GM12878 (cell line): ENCODE measurements around the gene SSH2. TPM values are rescaled to one million over a fixed set of nuclear protein-coding genes. Genes with fewer than 3 reads are reported as not detected.

Source experiments
- ATAC-seq: fragments of 200-7000 bp; cut with Tn5 transposase; 3 replicates; pipeline ENCODE4 v1.9.1; 2020; ENCODE audit warnings: mild to moderate bottlenecking, moderate library complexity
- BruUV-seq: library from RNA; stranded (reverse); fragments of 400-500 nt; replicated peaks from 2 replicates; lab custom pipeline; 2021; lab: Mats Ljungman, UMichigan
- CTCF ChIA-PET: fragments of 300-600 bp; sonication (Branson Sonifier 250); formaldehyde crosslinking; extraction: SDS; loops from one replicate; lab custom pipeline; 2021; ENCODE audit warnings: inconsistent platforms; lab: Yijun Ruan, JAX
- POLR2A ChIA-PET: fragments of 350-600 bp; formaldehyde crosslinking; extraction: SDS; loops from one replicate; lab custom pipeline; 2021; ENCODE audit warnings: inconsistent platforms; lab: Charles Lee
- RAD21 ChIA-PET: fragments of 300-600 bp; sonication (Branson Sonifier 250); formaldehyde crosslinking; loops from one replicate; lab custom pipeline; 2023; ENCODE audit warnings: antibody characterized with exemption; ENCODE audit not compliant: unreplicated experiment; lab: Charles Lee
- SMC1A ChIA-PET: fragments of 300-600 bp; sonication (Branson Sonifier 250); formaldehyde crosslinking; loops from one replicate; lab custom pipeline; 2023; ENCODE audit not compliant: unreplicated experiment, uncharacterized antibody; lab: Charles Lee
- DNase-seq: peaks from one replicate; pipeline ENCODE4 v3.0.0-alpha.2; 2011; ENCODE audit warnings: low read depth, low spot score
- FAIRE-seq: peaks from 3 replicates; lab custom pipeline; 2011; peaks lifted over from hg19 to GRCh38; lab: Jason Lieb, UNC
- H2AFZ ChIP-seq: 2 replicates; pipeline ENCODE4 v1.6.0; 2011; ENCODE audit warnings: low read depth, low read length, control low read depth; ENCODE audit not compliant: control insufficient read depth
- H3K27ac ChIP-seq: 2 replicates; pipeline ENCODE4 v1.5.1; 2011; ENCODE audit warnings: control low read depth; ENCODE audit not compliant: control insufficient read depth, insufficient read depth
- H3K27me3 ChIP-seq, 2 experiments: replicated peaks in 1 of 2; 2 replicates each; pipeline versions ENCODE4 v1.6.0 to v1.6.1; 2011; ENCODE audit warnings: low read length in 1 of 2; ENCODE audit not compliant: control insufficient read depth in 2 of 2, insufficient read depth in 2 of 2
- H3K36me3 ChIP-seq, 2 experiments: 2 replicates each; pipeline ENCODE4 v1.5.1; 2011; ENCODE audit warnings: low read length in 1 of 2; ENCODE audit not compliant: control insufficient read depth in 2 of 2, insufficient read depth in 2 of 2
- H3K4me1 ChIP-seq: 2 replicates; pipeline ENCODE4 v1.6.1; 2011; ENCODE audit warnings: mild to moderate bottlenecking, low read length, moderate library complexity, mixed read lengths; ENCODE audit not compliant: control insufficient read depth, insufficient read depth
- H3K4me2 ChIP-seq: 2 replicates; pipeline ENCODE4 v1.6.0; 2011; ENCODE audit warnings: control low read depth; ENCODE audit not compliant: control insufficient read depth, insufficient read depth
- H3K4me3 ChIP-seq: fragments of 200-600 bp; sonication (generic); 2 replicates; pipeline ENCODE4 v1.5.1; 2016
- H3K79me2 ChIP-seq: 2 replicates; pipeline ENCODE4 v1.6.0; 2011; ENCODE audit warnings: low read length; ENCODE audit not compliant: control insufficient read depth, insufficient read depth
- H3K9ac ChIP-seq: 2 replicates; pipeline ENCODE4 v1.8.0; 2011; ENCODE audit warnings: low read length, control low read depth, mixed read lengths; ENCODE audit not compliant: control insufficient read depth, insufficient read depth
- H3K9me3 ChIP-seq: replicated peaks from 3 replicates; pipeline ENCODE4 v1.5.1; 2011; ENCODE audit warnings: mild to moderate bottlenecking, low read length; ENCODE audit not compliant: control insufficient read depth, insufficient read depth
- H4K20me1 ChIP-seq: 2 replicates; pipeline ENCODE4 v1.6.0; 2011; ENCODE audit not compliant: control insufficient read depth, insufficient read depth
- BACH1 ChIP-seq: fragments of 450-650 bp; IDR thresholded peaks from 2 replicates; pipeline ENCODE4 v1.6.1; 2017; ENCODE audit warnings: mild to moderate bottlenecking, borderline replicate concordance
- CHD2 ChIP-seq: IDR thresholded peaks from 2 replicates; pipeline ENCODE4 v1.6.1; 2011; ENCODE audit warnings: low read depth, low read length, improper control_type of control experiment, borderline replicate concordance
- FOXM1 ChIP-seq: IDR thresholded peaks from 2 replicates; pipeline ENCODE4 v1.6.1; 2012; ENCODE audit warnings: low read depth, mild to moderate bottlenecking, inconsistent platforms, low read length, moderate library complexity
- KLF5 ChIP-seq: fragments of 450-650 bp; IDR thresholded peaks from 2 replicates; pipeline ENCODE4 v1.6.1; 2014; ENCODE audit warnings: mild to moderate bottlenecking; ENCODE audit not compliant: partially characterized antibody
- MAX ChIP-seq: IDR thresholded peaks from 2 replicates; pipeline ENCODE4 v1.6.1; 2012; ENCODE audit warnings: low read depth, low read length, improper control_type of control experiment
- MTA2 ChIP-seq: fragments of 450-650 bp; IDR thresholded peaks from 2 replicates; pipeline ENCODE4 v1.6.1; 2016; ENCODE audit warnings: low read depth, mild to moderate bottlenecking, moderate library complexity
- REST ChIP-seq: IDR thresholded peaks from 2 replicates; pipeline ENCODE4 v1.6.1; 2012; ENCODE audit warnings: mild to moderate bottlenecking, low read depth, low read length
- RFX5 ChIP-seq: IDR thresholded peaks from 2 replicates; pipeline ENCODE4 v1.6.1; 2011; ENCODE audit warnings: low read depth, low read length, improper control_type of control experiment
- SUPT20H ChIP-seq: IDR thresholded peaks from 2 replicates; pipeline ENCODE4 v1.6.1; 2011; ENCODE audit warnings: low read depth, mild to moderate bottlenecking, low read length, moderate library complexity, borderline replicate concordance; ENCODE audit not compliant: control insufficient read depth
- ZNF217 ChIP-seq: fragments of 450-650 bp; IDR thresholded peaks from 2 replicates; pipeline ENCODE4 v1.6.1; 2017; ENCODE audit warnings: antibody characterized with exemption, mild to moderate bottlenecking
- ZNF384 ChIP-seq: IDR thresholded peaks from 2 replicates; pipeline ENCODE4 v1.6.1; 2012; ENCODE audit warnings: low read depth, mild to moderate bottlenecking, low read length, improper control_type of control experiment, borderline replicate concordance
- ZZZ3 ChIP-seq: IDR thresholded peaks from 2 replicates; pipeline ENCODE4 v1.6.1; 2011; ENCODE audit warnings: low read depth; ENCODE audit not compliant: control insufficient read depth, insufficient read length
- WGBS: methylation state at CpG from one replicate; pipeline ENCODE4 v1.1.6; 2016; ENCODE audit warnings: low lambda C conversion rate; ENCODE audit not compliant: insufficient replicate concordance, insufficient coverage; ENCODE audit errors: missing lambda C conversion rate; 5-methylcytosine and 5-hydroxymethylcytosine counted together
- in situ Hi-C: fragments of 300-500 bp; cut with MboI; formaldehyde crosslinking; loops from 9 replicates; pipeline ENCODE4 v1.14.3; 2018; ENCODE audit warnings: mixed read lengths
- intact Hi-C: fragments of 100-400 bp; cut with micrococcal nuclease; formaldehyde crosslinking; loops from one replicate; pipeline ENCODE4 v1.14.2; 2022; ENCODE audit not compliant: unreplicated experiment
- polyA plus RNA-seq, 11 experiments: library from polyadenylated mRNA; depleted of rRNA in 4 of 11; unstranded in 6 of 11; stranded (reverse) in 5 of 11; fragments of >200 nt; fragmentation: Nextera tagmentation in 4 of 11; fragmentation: Illumina TruSeq in 1 of 11; extraction: Ambion mirVana in 4 of 11; extraction: Trizol in 1 of 11; gene quantifications; 1 replicate in 1 of 11; 2 replicates in 10 of 11; pipeline versions ENCODE4 v1.2.1 to v1.2.3, GENCODE V29; 2011 to 2016; ENCODE audit warnings: inconsistent platforms in 2 of 11, missing spikeins in 2 of 11, low read depth in 1 of 11
- total RNA-seq, 4 experiments: library from RNA; depleted of rRNA in 3 of 4; stranded (reverse); fragments of >200 nt in 3 of 4; fragmentation: Illumina TruSeq in 1 of 4; extraction: Trizol in 1 of 4; gene quantifications; 2 replicates each; pipeline versions ENCODE4 v1.2.1 to v1.2.3, GENCODE V29; 2013 to 2021
- TF ChIP-seq, protein P1 (sequence below): IDR thresholded peaks from 2 replicates; pipeline ENCODE4 v1.6.1; 2012; ENCODE audit warnings: low read depth, low read length, improper control_type of control experiment
- TF ChIP-seq, protein P2 (sequence below): IDR thresholded peaks from 2 replicates; pipeline ENCODE4 v1.6.1; 2011; ENCODE audit warnings: low read depth, mild to moderate bottlenecking, low read length, moderate library complexity, borderline replicate concordance; ENCODE audit errors: extremely low read depth

SSH2 gene
- total and polyA plus RNA-seq, 10 of the 15 experiments (the other 5 are each of a cell fraction or from before 2014, with no cell fraction given) = 9.3 to 65.9 (median 34.0) TPM

DNA sequence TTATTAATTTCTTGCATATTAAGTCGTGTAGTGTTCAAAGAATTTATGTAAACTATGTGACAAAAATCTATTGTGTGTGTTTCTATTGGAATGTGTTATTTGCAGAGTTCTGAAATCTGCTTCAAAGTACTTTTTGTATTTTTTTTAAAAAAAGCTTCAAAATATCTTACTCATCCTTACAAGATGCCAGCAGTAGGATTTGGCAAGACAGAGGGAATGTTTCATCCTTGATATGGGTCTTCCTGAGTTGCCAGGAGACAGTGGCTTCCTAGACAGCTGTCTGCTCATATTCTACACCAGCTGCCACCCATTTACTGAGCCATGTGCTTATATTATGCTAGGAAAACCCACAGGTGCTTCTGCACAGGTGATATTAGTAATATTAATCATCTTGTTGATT lies 47.8 kb upstream of the SSH2 start:
- CTCF ChIA-PET = no interaction called here
- POLR2A ChIA-PET = interaction anchor here (0.6 kb wide), 1 partner anchor 174 kb away, joined by 3 read pairs; no protein-coding TSS in a partner anchor
- Histone ChIP-seq H2AFZ (no peak overlapping the region), H3K4me1 (no peaks in the 10 kb centered on the region), H3K36me3 (no peaks in the 10 kb centered on the region), H3K9me3 (no peaks in the 10 kb centered on the region), H3K27ac (no peak overlapping the region), H3K4me2 (no peak overlapping the region), H3K4me3 (no peak overlapping the region), H3K9ac (no peak overlapping the region), H3K79me2 (no peaks in the 10 kb centered on the region), H4K20me1 (no peaks in the 10 kb centered on the region), H3K27me3 (no peaks in the 10 kb centered on the region)
- RAD21 ChIA-PET = no interaction called here
- no peak for FAIRE-seq
- no peak for TF ChIP-seq SUPT20H
- TF ChIP-seq REST = no peak
- TF ChIP-seq, protein P1, sequence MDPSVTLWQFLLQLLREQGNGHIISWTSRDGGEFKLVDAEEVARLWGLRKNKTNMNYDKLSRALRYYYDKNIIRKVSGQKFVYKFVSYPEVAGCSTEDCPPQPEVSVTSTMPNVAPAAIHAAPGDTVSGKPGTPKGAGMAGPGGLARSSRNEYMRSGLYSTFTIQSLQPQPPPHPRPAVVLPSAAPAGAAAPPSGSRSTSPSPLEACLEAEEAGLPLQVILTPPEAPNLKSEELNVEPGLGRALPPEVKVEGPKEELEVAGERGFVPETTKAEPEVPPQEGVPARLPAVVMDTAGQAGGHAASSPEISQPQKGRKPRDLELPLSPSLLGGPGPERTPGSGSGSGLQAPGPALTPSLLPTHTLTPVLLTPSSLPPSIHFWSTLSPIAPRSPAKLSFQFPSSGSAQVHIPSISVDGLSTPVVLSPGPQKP = no peak
- TF ChIP-seq ZZZ3 = no peak
- no peak for TF ChIP-seq FOXM1
- TF ChIP-seq, protein P2, sequence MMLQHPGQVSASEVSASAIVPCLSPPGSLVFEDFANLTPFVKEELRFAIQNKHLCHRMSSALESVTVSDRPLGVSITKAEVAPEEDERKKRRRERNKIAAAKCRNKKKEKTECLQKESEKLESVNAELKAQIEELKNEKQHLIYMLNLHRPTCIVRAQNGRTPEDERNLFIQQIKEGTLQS = no peak
- no peak for TF ChIP-seq MAX
- no peak for TF ChIP-seq CHD2
- TF ChIP-seq ZNF217 = no peak
- TF ChIP-seq KLF5 = no peak
- TF ChIP-seq ZNF384 = no peak
- TF ChIP-seq MTA2 = no peak
- TF ChIP-seq RFX5 = no peak
- no peak for TF ChIP-seq BACH1
- DNase-seq = no peak
- ATAC-seq = no peak
- SMC1A ChIA-PET = interaction anchor here (1.0 to 1.2 kb wide), 3 partner anchors 20 to 170 kb away, joined by 3 read pairs; no protein-coding TSS in a partner anchor
- intact Hi-C loops = no loop called here
- in situ Hi-C loops = no loop called here
- 0% methylated on average over 1 of the region's 1 CpG for WGBS
- BruUV-seq = no TSS peak
